IPS-NIHi11 (cell line): ENCODE results near the gene EIF4EBP2.

ENCODE experiments used
- DNase-seq: peaks from one replicate; pipeline ENCODE4 v3.0.0; 2012; ENCODE audit warnings: mixed read lengths, low spot score

Gene EIF4EBP2

DNA sequence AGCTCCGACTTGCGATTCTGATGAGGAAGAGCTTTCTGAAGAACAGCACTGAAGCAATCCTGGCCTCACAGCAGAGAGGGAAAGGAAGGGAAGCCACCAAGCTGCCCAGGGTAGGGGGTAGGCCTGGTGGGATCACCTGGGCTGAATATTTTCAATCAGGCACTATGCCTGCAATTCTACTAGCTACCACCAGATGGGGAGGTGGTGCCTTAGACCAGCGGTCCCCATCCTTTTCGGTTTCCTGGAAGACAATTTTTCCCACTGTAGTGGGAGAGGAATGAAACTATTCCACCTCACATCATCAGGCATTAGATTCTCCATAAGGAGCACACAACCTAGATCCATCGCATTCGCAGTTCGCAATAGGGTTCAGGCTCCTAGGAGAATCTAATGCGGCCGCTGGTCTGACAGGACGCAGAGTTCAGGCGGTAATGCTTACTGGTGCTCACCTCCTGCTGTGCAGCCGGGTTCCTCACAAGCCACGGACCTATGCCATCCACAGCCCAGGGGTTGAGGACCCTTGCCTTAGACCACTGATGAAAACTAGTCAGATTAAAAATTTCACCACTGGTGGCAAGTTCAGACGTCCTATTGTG is 24.3 kb upstream of the EIF4EBP2 start:
- peak; percentile 81 for DNase-seq

DNA sequence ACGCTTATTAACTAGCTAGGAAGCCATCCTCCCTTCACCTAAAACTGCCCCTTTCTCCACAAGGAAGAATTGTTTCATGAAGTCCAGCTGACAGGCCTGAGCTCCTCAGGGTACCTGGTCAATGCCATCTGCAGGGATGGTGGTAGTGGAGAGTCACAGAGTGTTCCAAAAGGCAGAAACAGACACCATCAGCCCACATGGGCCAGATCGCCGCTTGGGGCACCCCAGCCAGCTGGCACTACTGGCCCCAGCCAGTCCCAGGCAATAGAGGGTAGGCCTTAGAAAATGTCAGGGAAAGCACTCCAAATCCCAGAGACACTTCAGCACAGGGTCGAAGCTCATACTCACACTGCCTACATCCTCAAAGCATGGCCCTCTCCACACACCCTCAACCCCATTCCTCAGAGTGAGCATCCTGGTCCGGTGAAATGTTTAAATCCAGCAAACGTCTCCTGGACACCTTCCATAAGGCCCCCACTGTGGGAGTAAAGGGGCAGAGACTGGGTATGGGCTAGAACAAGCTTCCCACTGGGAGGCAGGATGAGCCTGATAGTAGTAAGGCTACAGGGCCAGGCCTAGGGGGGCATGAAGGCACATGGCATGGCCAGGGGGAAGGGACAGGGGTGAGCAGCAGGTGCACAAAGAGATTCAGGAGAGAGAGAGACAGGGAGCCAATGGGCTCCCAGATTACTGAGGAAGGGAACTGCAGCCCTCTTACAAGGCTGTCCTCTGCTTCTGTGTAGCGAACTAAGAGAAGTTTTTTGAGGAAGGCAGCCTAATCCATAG is 23.4 kb upstream of the EIF4EBP2 start:
- DNase-seq, result no peak

DNA sequence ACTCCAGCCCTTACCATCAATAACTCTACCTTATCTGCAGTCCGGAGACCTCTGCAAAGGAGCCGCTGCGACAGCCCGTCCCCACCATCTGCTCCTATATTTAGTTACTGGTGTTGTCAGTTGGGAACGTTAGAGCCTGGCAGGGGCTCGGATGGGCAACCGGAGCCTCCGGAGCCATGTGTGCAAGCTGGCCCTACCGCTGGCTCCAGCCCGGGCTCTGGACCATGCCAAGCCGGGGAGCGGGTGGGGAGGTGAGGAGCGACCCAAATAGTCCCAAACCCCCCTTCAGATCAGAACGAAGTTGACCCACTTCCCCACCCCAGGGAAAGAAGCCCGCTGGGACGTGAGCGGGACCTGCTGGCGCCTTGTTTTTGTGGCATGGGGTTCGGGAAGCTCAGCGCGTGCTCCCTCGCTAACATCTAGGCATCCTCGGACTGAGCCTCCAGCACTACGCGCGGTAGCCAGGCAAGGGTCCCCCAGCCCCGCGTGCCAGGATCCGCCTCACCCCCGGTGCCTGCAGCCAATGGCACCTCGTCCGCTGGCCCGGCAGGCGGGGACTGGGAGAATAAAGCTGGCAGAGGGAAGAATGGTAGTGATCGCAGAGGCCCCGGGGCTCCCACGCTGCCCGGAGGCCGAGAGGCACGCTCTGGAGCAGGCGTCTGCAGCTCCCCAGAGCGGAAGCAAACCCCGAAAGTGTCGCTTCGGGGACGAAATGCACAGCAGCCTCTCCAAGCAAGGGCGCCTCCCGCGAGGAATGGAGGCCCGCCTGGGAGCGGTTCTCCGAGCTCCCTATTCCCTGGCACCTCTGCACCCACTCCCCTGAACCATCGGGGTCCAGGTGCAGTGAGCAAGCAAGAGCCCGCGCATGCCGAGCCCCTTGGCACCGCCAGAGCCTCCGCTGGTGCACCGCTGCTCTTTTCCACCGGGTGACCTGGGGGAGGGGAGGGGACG is 22.2 kb upstream of the EIF4EBP2 start:
- peak; percentile 62 for DNase-seq

DNA sequence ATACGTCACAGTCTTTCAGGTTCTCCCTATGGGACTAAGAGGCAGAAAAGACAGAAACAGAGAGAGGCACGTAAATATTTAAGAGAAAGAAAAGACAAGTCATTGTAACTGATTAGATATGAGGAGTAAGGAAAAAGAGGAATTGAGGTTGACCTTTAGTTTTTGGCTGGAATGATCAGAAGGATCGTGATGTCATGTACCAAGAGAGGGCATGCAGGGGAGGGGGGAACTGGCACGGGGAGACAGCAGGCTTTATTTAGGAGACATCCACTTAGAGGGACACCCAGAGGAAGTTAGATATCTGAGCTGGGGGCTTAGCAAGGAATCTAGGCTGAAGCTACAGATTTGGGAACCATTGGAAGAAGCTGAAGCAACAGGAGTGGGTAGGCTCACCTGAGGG is 12.3 kb upstream of the EIF4EBP2 start:
- no peak for DNase-seq

DNA sequence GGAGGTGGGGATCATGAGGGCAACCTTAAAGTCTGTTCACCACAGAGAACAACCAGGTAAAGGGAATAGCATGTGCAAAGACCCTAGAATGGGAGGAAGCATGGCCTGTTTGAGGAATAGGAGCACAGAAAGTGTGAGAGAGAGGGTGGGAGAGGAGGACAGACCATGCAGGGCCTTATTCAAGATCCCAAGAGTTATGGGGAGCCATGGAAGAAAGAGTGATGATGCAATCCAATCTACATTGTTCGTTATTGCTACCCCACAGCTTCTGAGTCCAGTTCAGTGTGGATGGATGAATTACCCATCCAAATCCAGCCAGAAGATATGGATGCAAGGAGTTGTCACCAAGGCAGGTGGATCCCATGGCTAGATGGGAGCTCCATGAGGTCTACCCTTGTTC is 7.8 kb upstream of the EIF4EBP2 start:
- DNase-seq, result no peak

DNA sequence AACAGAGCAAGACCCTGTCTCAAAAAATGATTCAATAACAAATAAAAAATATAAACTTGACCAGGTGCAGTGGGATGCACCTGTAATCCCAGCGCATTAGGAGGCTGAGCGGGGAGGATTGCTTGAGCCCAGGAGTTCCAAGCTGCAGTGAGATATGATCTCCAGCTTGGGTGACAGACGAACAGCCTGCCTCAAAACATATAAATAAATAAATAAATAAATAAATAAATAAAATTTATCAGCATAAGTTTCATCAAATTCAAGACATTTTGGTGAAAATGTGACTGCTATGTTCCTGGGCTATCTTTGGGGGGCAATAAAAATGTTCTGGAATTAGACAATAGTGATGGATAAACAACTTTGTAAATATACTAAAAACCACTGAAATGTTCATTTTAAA is 4.8 kb upstream of the EIF4EBP2 start:
- DNase-seq, result no peak

DNA sequence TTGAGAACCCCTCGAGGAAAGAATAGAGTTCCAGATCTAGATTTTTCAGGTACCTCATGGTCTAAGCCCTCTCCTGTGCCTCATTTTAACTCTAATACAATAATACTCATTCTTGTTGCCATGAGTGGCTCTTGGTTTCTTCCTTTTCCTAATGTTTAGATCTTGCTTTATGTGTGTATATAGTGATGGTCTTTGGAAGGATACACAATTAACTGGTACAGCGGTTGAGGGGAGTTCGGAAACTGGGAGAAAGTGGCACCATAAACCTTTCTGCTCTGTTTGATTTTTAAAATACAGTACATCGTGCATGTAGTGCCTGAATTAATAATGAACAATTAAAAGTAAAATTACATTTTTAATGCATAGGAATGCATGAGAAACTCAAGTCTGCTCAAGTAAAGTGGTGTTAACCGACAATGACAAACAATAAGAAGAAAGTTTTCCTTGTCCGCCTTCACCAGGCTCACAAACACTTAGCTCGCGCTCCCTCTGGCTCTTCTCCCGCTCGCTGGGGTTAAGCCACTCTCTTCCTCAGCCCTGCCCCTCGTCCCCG is 386 bp upstream of the EIF4EBP2 start:
- DNase-seq, result no peak

DNA sequence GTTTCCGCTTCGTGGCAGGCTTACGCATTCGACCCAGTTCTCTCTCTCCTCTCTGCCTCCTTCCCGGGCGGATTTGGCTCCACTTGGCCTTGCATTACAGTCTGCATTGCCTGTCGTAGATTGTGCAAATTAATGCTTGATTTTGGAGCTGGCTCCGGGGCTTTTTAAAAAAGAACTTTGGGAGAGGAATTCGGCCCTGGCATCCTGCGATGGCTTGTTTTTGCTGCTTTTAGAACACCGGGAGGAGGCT is 767 bp downstream of the EIF4EBP2 start:
- DNase-seq, result no peak

DNA sequence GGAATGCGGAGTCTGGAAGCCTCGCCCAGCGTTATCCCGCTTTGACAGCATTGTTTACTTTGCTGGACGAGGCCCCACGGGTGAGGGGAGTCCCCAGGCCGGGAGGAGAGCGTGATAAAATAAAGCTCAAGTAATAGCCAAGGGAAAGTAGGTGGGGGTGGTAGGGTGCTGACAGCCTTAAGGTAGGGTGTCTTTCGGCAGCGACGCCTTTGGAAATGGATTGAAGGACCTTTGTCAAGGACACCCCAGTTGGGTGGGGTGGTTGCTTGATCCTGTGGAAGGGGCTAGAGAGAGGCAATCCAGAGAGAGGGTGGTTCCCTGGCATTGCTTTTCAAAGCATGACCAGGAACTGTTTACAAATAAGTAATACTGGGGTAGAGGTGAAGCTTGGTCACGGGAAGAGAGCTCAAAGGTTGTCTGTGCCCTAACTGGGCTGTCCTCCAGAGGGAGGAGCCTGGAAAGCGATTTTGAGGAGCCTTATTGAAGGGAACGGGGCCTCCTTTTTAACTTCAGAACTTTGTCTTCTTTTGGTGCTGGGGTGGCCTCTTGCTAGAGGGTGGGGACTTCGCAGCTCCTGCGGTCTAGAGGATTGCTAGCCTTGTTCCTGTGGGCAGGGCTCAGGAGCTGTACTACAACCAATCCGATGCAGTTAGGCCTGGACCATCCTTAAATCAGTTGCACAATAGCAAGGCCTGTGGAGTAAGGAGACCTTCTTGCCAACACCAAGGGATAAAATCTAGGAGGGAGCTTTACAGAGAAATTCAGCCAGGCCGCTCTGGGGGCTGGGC is 1.3 kb downstream of the EIF4EBP2 start:
- peak; percentile 41 for DNase-seq

GRCh38 chr10:70409772-70410171 is 5.8 kb downstream of the EIF4EBP2 start:
- no peak for DNase-seq

DNA sequence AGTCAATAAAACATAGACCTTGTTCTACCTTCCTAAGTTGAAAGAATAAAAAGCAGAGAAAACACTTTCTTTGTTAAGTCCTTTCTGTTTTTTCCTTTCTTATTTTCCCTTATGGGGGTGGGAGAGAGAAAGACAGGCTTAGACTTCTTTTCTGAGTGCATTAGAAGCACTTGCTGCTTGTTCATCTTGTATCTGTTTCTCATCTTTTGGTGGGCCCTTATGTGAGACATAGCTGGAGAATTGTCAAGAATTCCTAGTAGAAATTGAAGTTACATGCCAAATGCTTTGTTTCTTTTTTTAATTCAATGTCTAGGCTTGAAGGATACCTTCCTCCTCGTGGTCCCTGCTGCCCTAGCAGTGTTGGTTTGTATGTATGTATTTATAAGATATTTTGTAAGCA is 6.7 kb downstream of the EIF4EBP2 start:
- no peak for DNase-seq

GRCh38 chr10:70412356-70412755 is 8.4 kb downstream of the EIF4EBP2 start:
- DNase-seq, result no peak

GRCh38 chr10:70417568-70417967 is 13.6 kb downstream of the EIF4EBP2 start:
- DNase-seq, result no peak

GRCh38 chr10:70418229-70418628 is 14.3 kb downstream of the EIF4EBP2 start:
- no peak for DNase-seq

GRCh38 chr10:70418713-70419112 is 14.8 kb downstream of the EIF4EBP2 start:
- no peak for DNase-seq

GRCh38 chr10:70424320-70424719 is 20.4 kb downstream of the EIF4EBP2 start:
- DNase-seq, result no peak

GRCh38 chr10:70425096-70425495 is 21.2 kb downstream of the EIF4EBP2 start:
- no peak for DNase-seq

DNA sequence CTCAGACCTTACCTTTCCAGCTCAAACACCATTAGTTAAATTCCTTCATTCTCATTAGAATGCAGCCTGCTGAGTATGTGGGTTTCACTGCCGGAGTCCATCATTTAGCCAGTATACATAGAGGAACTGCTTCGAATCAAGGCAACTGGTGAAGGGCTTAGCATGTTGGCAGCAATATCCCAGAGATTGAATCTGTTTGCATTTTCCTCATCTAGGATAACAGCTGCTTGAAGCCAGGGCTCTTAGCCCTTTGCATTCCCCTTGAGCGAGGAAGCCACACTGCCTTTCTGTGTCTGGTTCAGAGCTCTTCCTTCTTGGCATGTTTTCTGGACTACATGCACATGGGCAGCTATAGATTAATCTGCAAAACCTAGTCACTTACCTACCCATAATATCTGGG is 22.9 kb downstream of the EIF4EBP2 start:
- DNase-seq, result no peak

DNA sequence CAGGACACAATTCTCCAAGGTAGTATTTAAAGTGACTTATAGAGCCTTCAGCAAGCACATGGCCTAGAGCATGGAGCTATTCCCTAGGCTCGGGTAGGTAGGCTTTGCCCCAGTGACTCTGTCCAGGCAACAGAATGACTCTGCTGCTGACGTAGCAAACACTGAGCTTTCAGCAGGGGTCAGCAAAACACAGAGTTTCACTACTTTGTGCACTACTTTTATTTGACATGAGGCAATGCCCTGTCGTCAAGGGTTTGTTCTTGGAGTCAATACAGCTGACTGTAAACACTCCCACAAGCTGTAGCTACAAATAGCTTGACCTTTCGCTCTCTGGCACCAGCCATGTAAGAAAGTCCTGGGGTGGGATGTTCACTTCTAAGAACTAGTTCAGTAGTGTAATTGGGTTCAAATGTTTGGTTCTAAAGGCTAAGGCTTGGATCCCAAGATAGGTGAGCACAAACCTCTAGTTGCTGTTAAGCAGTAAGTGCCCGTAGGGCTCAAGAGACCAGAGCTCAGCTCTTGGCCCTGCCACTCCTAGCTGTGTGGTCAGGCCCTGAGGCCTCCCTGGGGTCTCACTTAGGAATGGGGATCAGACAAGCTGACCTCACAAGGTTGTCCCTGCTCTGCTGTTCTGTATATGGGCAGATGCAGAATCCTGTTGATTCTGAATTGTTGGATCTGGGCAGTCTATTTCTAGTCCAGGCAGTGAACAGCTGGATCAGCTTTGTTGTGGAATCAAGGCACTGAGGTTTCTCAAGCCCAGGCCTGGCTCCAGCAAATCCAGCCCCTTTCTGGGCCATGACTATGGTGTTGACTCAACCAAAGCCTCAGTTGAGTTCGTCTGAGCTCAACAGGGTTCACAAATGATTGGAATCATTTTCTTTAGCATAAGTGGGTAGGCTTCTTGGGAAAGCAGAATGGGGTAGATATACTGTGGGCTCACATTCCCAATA is 26.8 kb downstream of the EIF4EBP2 start:
- DNase-seq, result no peak

GRCh38 chr10:70432101-70432500 is 28.2 kb downstream of the EIF4EBP2 start:
- DNase-seq, result no peak
